ENCODE results near the gene BICC1.

Gene BICC1

DNA sequence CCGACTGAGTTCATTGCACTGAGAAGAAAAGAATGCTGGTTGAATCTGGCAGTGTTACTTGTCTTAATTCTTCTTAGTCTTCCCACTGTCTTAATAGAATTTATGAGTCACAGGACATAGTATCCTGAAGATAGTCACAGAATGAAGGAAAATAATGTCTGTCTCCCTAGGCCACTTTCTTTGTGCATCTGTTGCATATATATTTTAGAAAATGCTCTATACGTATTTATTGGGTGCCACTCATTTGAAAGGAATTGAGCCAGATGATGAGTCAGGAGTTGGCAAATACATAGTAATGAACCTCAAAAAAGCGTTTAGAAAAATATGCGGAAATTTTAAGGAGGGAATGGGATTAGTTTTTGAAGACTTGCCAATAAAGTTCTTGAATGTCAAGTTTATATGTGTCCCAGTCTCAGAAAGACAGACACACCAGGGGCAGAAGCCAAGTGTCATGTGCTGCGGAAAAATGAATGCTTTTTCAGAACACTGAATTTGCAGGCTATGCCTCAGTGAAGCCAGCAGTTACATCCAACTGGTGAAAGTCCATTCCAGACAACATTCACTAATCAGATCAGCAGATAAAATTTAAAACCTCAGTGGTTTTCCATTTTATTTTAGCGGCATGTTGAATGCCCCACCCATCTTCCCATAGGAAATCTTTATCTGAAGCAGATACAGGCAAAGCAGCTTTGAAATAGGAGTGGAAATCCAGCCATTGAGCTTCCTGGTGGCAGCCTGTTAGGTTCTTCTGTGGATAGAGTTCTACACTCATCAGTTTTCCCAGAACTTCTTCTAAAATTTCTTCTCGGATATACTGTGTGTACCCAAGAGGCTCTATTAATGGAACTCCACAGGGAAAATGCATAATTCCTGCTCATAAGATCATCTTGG is 308.4 kb downstream of the BICC1 start:
- no peak for DNase-seq (ENCODE audit: low read depth)

- no peak for DNase-seq (ENCODE audit: low read depth)
Measured at GRCh38 chr10:58821752-58822056, 309.0 kb downstream of the BICC1 start.

- DNase-seq (ENCODE audit: low read depth) = no peak
Measured at GRCh38 chr10:58823983-58824382, 311.3 kb downstream of the BICC1 start.

GRCh38 chr10:58824396-58824795 is 311.7 kb downstream of the BICC1 start:
- no peak for DNase-seq (ENCODE audit: low read depth)

DNA sequence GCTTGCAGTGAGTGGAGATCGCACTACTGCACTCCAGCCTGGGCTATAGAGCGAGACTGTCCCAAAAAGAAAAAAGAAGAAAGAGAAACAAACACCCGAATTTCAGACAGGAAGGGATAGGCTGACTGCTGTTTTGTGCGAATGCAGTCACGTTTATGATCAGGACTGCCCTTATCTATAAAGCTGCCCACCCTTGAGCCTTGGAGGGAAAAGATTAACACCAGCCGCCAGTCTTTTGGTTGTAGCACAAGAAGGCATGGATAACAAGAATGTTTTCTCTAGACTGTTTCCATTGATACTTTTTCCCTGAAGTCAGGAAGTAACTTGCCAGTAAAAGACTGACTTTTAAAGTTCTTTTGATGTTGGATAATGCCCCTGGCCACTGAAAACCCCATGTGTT is 314.0 kb downstream of the BICC1 start:
- no peak for DNase-seq (ENCODE audit: low read depth)

DNA sequence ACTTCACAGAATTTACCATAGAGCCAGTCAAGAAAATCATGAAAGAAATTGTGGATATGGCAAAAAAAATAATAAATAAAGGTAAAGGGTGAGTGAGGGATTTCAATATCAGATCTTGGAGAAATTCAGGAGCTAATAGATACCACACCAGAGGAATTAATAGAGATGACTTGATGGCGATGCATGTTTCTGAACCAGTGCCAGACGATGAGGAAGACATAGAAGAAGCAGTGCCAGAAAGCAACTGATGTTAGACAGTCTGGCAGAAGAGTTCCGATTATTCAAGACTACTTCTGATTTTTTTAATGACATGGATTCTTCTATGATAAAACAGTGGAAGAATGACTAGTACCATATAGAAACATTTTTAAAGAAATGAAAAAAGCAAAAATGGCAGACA is 314.7 kb downstream of the BICC1 start:
- no peak for DNase-seq (ENCODE audit: low read depth)

DNA sequence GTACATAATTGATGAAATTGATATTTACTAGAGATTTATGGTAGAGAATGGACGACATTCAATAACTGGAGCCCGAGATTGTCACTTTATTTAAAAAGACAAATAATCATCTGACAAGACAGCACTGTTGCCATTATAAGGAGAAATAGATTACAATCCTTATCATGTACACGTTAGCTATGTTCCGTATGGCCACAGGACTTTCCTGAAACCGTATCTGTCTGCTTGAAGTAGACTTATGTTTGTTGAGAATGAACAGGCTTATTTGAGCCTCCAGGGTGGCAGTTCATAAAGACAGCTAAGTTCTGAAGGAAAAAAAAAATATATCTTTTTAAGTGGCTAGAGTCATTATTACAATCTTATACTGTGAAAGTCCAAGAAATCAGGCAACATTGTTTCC is 317.2 kb downstream of the BICC1 start:
- no peak for DNase-seq (ENCODE audit: low read depth)

DNA sequence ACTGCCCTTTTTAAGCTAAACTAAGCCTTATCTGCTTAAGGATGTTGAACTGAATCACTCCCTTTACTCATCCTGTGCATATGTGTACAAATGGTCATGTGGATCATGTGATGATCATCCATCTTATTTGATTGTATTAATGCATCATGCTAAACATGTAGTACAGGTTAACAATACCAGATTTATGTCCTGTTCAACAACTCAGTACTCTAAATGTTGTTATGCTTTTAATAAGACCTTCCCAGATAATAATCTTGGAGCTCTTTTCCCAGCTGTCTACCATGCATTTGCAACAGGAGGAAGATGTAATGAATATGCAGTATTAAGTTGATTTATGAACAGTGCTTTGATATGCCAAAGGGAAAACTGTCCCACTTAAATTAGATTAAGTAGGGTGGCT is 318.0 kb downstream of the BICC1 start:
- no peak for DNase-seq (ENCODE audit: low read depth)

DNA sequence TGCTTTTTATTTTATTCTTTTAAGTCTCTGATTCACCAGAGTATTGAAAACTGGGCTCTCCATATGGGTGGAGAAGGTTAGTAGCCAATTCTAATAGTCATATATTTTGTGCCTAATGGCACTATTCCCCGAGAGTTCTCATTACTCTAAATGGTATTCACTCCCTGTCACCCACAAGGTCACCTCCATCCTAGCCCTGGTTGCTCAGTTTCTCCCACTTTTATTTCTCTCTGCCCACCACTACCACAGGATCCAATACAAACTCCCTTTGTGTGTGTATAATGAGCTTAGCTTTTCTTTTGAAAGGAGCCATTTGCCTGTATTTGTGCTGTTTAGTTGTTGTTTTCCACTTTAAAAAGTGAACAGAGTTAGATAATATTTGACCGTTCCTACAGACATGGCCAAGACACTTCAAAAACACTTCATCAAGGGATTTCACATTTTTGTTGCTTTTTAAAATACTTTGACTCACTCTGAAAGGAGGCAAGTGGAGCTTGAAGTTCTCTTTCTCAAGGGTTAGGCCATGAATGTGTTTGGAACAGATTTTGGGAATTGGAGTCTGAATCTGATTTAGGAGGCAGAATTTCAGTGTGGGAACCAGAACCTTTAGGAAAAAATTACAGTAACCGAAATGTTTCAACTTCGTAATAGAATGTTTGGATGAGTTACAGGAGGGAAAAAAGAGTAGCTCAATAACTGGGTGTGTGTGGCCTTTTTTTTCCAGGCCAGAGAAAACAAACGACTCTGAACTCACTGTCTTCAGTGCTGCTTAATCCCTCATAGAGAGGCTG is 321.3 kb downstream of the BICC1 start:
- no peak for DNase-seq (ENCODE audit: low read depth)

GRCh38 chr10:58836176-58836700 is 323.6 kb downstream of the BICC1 start:
- DNase-seq (ENCODE audit: low read depth) = no peak

GRCh38 chr10:58836991-58837575 is 324.4 kb downstream of the BICC1 start:
- no peak for DNase-seq (ENCODE audit: low read depth)

GRCh38 chr10:58837826-58838225 is 325.2 kb downstream of the BICC1 start:
- DNase-seq (ENCODE audit: low read depth) = no peak

GRCh38 chr10:58838561-58839208 is 326.0 kb downstream of the BICC1 start:
- DNase-seq (ENCODE audit: low read depth) = no peak

DNA sequence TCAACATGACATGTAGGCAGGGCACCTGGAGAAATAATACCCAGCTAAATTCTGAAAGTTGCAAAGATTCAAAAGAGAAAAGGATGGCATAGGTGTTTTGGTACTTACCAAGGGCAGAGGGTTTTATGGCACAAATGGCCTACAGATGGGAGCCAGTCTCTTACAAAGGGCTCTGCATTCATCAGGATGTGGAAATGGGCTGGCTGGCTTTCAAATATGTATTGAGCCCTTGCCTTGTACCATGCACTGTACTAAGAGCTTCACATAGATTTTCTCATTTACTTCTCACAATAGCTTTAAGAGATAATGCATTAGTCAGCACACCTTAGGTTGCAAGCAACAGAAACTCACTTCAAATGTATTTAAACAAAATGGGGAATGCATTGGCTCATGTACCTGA is 327.1 kb downstream of the BICC1 start:
- no peak for DNase-seq (ENCODE audit: low read depth)

DNA sequence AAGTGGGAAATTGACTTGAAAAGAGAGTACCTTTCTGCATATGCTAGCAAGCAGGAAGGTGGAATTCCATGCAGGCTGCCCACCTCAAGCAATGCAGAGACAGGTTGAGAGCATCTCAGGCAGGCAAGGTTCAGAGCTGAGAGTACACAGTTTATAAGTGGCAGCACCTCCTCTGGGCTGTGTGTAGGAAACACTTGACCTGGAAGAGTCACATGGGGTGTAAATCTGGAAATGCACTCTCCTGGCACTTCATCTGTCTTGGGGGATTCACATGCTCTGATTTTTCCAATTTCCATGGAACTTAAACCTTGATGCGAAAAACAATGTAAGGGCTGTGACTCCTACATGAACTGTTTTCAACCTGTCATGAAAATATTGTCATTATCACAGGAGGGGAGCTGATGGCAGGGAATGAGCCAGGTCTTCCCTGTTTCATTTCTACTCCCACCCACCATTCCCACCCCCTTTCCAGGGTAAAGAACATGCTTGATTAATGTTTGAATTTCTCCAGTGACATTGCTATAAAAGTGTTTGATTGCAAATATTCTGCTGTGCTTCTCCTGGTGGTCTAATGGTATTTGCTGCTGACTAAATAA is 328.3 kb downstream of the BICC1 start:
- DNase-seq (ENCODE audit: low read depth) = no peak

- no peak for DNase-seq (ENCODE audit: low read depth)
Measured at GRCh38 chr10:58842860-58843376, 330.2 kb downstream of the BICC1 start.

- DNase-seq (ENCODE audit: low read depth) = no peak
Measured at GRCh38 chr10:58843760-58844159, 331.1 kb downstream of the BICC1 start.

DNA sequence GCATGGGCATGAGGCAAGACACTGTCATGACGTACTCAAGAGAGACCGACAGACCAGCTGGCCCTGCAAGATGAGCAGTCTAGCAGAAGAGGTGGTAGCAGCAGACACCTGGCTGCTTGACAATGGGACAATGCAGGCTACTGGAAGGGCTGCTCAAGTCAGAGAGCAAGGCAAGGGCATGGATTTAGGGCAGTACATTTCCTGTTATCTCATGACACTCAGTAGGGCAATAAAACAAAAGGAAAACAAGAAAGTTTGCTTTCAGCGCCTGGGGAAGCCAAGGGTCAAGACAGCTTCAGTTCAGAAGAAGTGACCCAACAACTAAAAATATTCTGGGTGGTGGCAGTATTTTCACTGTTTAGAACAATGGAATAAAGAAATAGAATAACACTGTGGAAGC is 332.0 kb downstream of the BICC1 start:
- DNase-seq (ENCODE audit: low read depth) = no peak

DNA sequence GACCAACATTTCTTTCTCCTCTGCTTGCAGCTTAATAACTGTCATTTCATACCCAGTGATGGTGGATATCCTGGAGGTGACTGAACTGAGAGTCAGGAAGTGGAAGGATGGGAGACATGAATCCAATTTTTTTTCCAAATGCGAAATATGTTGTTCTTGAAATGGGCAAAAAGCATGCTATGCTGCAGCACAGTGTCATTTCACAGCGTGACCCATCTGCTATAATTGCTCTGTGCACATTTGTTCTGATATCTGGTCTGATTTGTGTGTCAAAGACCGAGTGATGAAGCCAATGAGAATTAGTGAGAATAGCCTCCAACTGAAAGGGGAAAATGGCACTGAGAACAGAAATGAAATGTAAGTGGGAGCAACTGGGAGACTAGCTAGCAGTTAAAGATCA is 334.2 kb downstream of the BICC1 start:
- DNase-seq (ENCODE audit: low read depth) = no peak

GRCh38 chr10:58851606-58852005 is 338.9 kb downstream of the BICC1 start:
- no peak for DNase-seq (ENCODE audit: low read depth)

- DNase-seq (ENCODE audit: low read depth) = no peak
Measured at GRCh38 chr10:58853668-58854067, 341.0 kb downstream of the BICC1 start.

- no peak for DNase-seq (ENCODE audit: low read depth)
Measured at GRCh38 chr10:58854811-58855210, 342.1 kb downstream of the BICC1 start.
